Measurements from ENCODE around the gene PIGZ. TPM values are rescaled to one million over a fixed set of nuclear protein-coding genes. Genes with fewer than 3 reads are reported as not detected.

The PIGZ gene
- total RNA-seq, 4 donors from 2014 or later = 0.29 to 21.5 (median 2.3) TPM

- TF ChIP-seq, protein P1, sequence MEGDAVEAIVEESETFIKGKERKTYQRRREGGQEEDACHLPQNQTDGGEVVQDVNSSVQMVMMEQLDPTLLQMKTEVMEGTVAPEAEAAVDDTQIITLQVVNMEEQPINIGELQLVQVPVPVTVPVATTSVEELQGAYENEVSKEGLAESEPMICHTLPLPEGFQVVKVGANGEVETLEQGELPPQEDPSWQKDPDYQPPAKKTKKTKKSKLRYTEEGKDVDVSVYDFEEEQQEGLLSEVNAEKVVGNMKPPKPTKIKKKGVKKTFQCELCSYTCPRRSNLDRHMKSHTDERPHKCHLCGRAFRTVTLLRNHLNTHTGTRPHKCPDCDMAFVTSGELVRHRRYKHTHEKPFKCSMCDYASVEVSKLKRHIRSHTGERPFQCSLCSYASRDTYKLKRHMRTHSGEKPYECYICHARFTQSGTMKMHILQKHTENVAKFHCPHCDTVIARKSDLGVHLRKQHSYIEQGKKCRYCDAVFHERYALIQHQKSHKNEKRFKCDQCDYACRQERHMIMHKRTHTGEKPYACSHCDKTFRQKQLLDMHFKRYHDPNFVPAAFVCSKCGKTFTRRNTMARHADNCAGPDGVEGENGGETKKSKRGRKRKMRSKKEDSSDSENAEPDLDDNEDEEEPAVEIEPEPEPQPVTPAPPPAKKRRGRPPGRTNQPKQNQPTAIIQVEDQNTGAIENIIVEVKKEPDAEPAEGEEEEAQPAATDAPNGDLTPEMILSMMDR (IDR thresholded peaks at IDR 0.05) = no peak
- TF ChIP-seq POLR2A (IDR thresholded peaks at IDR 0.05) = no peak
- Histone ChIP-seq H3K36me3 (no peaks in the 10 kb centered on the region), H3K27me3 (no peaks in the 10 kb centered on the region), H3K27ac (no peak overlapping the region), H3K9me3 (no peaks in the 10 kb centered on the region), H3K4me3 (no peak overlapping the region), H3K4me1 (peaks cover 0 to 3% of the 10 kb centered on the region in 2 donors)
- intact Hi-C loops (cut with DNase I; ENCODE audit: low total_unique reads) = no loop called here
- no peak for DNase-seq
These were observed 2.8 kb downstream of the PIGZ start for GRCh38 chr3:196965804-196966173.

DNA sequence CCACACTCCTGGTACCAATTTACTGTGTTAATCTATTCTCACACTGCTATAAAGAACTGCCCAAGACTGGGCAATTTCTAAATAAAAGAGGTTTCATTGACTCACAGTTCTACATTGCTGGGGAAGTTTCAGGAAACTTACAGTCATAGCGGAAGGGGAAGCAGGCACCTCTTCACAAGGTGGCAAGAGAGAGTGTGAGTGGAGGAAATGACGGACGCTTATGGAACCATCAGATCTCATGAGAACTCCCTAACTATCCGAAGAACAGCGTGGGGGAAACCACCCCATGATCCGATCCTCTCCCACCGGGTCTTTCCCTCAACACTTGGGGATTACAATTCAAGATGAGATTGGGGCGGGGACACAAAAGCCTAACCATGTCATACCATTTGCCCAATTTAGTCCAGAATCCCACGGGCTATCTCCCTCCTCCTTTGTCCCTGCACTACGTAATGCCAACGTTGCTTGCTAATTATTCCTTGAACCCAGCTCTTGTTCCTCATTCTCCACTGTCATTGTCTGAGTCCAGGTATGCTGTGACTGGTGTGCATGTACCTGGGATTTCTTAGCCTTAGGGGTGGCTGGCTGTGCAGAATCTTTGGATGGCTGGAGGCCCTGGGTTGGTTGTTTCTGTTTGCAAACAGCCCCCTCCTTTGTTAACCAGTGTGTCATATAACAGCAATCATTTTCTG lies 3.4 kb downstream of the PIGZ start:
- no peak for DNase-seq
- no peak for TF ChIP-seq POLR2A (IDR thresholded peaks at IDR 0.05)
- TF ChIP-seq, protein P1 (IDR thresholded peaks at IDR 0.05) = no peak
- Histone ChIP-seq H3K27me3 (no peaks in the 10 kb centered on the region), H3K36me3 (no peaks in the 10 kb centered on the region), H3K27ac (no peak overlapping the region), H3K4me1 (peaks cover 0 to 2% of the 10 kb centered on the region in 2 donors), H3K4me3 (no peak overlapping the region), H3K9me3 (no peaks in the 10 kb centered on the region)
- intact Hi-C loops (cut with DNase I; ENCODE audit: low total_unique reads) = no loop called here

DNA sequence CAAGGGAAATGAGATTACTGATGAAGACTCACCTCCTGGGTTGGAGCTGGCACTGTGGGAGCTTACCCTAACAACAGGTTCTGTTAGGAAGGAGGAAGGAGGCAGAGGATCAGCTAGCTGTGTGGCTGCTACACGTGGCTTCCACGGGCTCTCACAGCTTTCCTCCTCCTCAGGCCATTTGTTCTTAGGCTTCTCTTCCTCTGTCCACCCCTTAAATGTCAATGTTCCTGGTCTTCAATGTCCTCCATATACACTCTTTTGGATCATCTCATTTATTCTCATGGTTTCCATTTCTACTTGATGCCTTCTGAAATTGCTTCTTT lies 5.0 kb downstream of the PIGZ start:
- Histone ChIP-seq H3K36me3 (no peaks in the 10 kb centered on the region), H3K27ac (no peak overlapping the region), H3K27me3 (no peaks in the 10 kb centered on the region), H3K9me3 (no peaks in the 10 kb centered on the region), H3K4me3 (no peak overlapping the region), H3K4me1 (no peaks in the 10 kb centered on the region)
- TF ChIP-seq, protein P1 (IDR thresholded peaks at IDR 0.05) = no peak
- no peak for TF ChIP-seq POLR2A (IDR thresholded peaks at IDR 0.05)
- no peak for DNase-seq
- intact Hi-C loops (cut with DNase I; ENCODE audit: low total_unique reads) = no loop called here

- Histone ChIP-seq H3K36me3 (no peaks in the 10 kb centered on the region), H3K4me3 (no peak overlapping the region), H3K27me3 (no peaks in the 10 kb centered on the region), H3K9me3 (no peaks in the 10 kb centered on the region), H3K4me1 (no peaks in the 10 kb centered on the region), H3K27ac (no peak overlapping the region)
- TF ChIP-seq, protein P1 (IDR thresholded peaks at IDR 0.05) = no peak
- no peak for TF ChIP-seq POLR2A (IDR thresholded peaks at IDR 0.05)
- no peak for DNase-seq
- intact Hi-C loops (cut with DNase I; ENCODE audit: low total_unique reads) = no loop called here
These were observed 5.6 kb downstream of the PIGZ start for GRCh38 chr3:196962930-196963630.

DNA sequence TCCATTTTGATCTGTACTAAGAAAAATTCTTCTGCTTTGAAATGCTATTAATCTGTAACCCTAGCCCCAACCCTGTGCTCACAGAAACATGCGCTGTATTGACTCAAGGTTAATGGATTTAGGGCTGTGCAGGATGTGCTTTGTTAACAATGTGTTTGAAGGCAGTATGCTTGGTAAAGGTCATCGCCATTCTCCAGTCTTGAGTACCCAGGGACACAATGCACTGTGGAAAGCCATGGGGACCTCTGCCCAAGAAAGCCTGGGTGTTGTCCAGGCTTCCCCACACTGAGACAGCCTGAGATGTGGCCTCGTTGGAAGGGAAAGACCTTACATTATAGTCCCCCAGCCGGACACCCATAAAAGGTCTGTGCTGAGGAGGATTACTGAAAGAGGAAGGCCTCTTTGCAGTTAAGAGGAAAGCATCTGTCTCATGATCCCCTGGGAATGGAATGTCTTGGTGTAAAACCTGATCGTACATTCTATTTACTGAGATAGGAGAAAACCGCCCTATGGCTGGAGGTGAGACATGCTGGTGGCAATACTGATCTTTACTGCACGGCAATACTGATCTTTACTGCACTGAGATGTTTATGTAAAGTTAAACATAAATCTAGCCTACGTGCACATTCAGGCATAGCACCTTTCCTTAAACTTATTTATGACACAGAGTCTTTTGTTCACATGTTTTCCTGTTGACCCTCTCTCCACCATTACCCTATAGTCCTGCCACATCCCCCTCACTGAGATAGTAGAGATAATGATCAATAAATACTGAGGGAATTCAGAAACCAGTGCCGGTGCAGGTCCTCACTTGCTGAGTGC lies 6.3 kb downstream of the PIGZ start:
- Histone ChIP-seq H3K27me3 (no peaks in the 10 kb centered on the region), H3K27ac (no peak overlapping the region), H3K4me1 (no peaks in the 10 kb centered on the region), H3K9me3 (no peaks in the 10 kb centered on the region), H3K36me3 (no peaks in the 10 kb centered on the region), H3K4me3 (no peak overlapping the region)
- intact Hi-C loops (cut with DNase I; ENCODE audit: low total_unique reads) = no loop called here
- DNase-seq = no peak
- TF ChIP-seq, protein P1 (IDR thresholded peaks at IDR 0.05) = no peak
- TF ChIP-seq POLR2A (IDR thresholded peaks at IDR 0.05) = no peak

All from uterus (tissue), 4 donors.